NCI-H146 treated with DMSO at 0.1 percent for 48 hours (cell line): ENCODE data around the gene TBC1D10B.

Experiments
- DNase-seq: peaks from one replicate; lab custom pipeline; 2025; ENCODE audit not compliant: unreplicated experiment; lab: John Stamatoyannopoulos, UW

The TBC1D10B gene, protein sequence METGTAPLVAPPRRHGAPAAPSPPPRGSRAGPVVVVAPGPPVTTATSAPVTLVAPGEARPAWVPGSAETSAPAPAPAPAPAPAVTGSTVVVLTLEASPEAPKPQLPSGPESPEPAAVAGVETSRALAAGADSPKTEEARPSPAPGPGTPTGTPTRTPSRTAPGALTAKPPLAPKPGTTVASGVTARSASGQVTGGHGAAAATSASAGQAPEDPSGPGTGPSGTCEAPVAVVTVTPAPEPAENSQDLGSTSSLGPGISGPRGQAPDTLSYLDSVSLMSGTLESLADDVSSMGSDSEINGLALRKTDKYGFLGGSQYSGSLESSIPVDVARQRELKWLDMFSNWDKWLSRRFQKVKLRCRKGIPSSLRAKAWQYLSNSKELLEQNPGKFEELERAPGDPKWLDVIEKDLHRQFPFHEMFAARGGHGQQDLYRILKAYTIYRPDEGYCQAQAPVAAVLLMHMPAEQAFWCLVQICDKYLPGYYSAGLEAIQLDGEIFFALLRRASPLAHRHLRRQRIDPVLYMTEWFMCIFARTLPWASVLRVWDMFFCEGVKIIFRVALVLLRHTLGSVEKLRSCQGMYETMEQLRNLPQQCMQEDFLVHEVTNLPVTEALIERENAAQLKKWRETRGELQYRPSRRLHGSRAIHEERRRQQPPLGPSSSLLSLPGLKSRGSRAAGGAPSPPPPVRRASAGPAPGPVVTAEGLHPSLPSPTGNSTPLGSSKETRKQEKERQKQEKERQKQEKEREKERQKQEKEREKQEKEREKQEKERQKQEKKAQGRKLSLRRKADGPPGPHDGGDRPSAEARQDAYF

DNA sequence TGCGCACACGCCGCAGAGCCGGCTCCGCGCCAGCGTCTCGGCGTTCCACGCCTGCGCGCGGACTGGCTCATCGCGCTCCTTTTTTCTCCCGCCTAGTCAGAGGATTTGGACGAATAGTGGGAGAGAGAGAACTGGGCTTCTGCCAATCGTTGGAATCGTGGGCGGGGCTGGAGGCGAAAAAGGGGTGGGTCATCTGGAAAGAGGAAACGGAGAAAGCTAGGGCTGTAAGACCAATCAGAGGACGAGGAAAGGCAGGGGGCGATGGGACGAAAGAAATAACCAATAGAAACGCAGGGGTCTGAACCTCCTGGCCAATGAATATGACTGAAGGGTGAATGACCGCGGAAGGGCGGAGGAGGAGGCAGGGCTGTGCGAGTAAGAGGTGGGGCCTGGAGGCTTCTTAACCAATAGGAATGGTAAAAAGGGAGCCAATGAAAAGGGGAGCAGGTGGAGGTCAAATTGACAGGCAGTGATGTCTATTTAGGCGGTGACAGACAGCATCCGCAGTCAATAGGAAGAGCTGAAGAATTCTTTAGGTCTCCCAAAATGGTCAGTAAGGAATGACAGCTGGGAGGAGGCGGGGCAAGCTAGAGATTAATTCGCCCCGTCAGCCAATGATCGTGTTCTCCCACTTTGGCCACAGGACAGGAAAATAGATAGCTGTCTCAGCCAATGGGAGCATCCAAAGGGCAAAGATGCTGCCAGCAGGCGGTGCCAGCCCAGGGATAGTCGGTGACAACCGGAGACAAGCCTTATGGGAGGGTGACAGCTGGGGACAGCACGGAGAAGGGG is at the start of gene TBC1D10B:
Gene TBC1D10B (minus strand): TSS at position 39 of the 792 bp plus-strand sequence. CDS start 311 bp downstream, outside the sequence.
- DNase-seq = peak; percentile 100

DNA sequence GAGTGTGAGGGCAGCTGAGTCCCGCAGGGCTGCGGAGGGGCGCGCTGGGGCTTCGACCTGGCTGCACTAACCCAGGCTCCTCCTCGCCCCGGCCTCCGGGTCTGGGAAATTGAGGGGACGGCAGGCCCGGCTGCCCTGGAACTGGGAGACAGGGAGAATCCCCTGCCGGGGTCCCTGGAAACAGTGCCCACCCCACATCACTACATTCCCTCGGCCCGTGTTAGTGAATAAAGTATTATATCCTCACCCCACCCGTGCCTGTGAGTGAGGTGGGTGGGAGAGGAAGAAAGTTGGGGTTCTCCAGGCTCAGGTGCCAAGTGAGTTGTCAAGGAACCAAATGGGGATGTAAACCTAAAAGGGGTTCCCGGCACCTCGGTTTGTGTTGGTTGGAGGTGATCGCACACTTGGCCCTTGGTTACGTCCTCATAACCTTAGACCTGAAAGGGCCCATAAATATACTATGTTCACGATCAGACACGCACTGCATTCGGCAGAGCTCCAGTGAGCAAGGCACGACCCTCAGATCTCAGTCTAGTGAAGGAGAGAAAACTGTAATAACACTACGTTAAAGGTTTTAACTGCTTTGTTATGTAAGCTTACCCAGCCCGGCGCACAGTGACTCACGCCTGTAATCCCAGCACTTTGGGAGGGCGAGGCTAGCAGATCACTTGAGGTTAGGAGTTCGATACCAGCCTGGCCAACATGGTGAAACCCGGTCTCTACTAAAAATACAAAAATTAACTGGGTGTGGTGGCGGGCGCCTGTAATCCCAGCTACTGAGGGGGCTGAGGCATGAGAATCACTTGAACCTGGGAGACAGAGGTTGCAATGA is 48.3 kb upstream of the TBC1D10B start:
- DNase-seq = no peak

DNA sequence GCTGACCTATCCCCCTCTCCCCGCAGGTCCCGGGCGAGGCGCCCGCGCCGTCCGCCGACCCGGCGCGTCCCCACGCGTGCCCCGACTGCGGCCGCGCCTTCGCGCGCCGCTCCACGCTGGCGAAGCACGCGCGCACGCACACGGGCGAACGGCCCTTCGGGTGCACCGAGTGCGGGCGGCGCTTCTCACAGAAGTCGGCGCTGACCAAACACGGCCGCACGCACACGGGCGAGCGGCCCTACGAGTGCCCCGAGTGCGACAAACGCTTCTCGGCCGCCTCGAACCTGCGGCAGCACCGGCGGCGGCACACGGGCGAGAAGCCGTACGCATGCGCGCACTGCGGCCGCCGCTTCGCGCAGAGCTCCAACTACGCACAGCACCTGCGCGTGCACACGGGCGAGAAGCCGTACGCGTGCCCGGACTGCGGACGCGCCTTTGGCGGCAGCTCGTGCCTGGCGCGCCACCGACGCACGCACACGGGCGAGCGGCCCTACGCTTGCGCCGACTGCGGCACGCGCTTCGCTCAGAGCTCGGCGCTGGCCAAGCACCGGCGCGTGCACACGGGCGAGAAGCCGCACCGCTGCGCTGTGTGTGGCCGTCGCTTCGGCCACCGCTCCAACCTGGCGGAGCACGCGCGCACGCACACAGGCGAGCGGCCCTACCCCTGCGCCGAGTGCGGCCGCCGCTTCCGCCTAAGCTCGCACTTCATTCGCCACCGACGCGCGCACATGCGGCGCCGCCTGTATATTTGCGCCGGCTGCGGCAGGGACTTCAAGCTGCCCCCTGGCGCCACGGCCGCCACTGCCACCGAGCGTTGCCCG is 47.4 kb upstream of the TBC1D10B start:
- DNase-seq = peak; percentile 86

DNA sequence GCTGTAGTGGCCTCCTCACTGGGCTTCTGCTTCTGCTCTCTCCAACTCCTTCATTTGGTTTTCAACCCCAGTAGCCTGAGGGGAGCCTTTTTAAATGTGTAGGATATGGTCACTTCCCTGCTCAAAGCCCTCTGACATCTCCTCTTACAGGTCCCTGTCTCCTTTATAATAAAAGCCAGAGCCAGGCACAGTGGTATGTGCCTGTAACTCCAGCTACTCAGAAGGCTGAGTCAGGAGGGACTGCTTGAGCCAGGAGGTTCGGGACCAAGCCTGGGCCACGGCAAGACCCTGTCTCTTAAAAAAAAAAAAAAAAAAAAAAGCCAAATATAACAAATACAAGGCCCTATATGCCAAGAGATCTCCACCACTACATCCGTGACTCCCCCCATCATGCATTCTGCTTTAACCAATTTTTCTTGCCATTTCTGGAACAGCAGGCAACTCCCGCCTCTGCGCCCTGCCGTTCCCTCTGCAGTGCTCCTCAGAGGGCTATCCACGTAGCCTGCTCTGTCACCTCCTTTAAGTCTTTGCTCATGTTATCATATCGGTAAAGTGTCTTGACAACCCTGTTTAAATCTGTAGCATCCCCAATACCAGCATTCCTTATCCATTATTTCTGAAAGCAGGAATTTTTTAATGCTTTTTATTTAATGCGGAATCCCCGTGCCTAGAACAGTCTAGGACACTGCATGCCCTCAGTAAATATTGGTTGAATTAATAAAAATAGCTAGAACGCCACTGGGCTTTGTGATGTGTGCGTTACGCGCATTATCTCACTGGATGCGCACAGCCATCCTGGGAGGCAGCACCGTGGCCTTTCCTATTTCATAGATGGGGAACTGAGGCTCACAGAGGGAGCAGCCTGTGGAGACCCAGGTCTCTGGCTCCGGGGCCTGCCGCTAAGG is 46.6 kb upstream of the TBC1D10B start:
- DNase-seq = no peak

DNA sequence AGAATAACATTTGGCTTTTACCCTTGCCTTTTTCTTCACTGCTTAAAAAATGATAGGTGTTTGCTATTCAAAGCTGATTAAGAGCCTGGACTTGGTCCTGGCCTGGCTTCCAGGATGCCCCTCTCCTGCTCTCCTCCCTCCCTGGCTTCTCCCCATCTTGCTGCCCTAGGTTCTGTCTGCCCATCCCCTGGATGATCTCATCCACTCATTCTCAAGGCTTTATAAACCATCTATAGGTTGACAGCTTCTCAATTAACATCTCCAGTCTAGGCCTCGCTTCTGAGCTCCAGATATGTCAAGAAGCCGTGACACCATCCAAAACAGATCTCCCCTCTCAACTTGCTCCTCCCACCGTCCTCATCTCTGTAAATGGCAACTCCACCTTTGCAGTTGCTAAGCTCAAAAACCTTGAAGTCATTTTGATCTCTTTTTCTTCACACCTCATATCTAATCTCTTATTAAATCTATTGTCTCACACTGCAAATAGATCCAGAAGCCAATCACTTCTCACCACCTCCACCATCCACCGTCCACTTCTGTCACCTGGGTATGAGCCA is 45.8 kb upstream of the TBC1D10B start:
- DNase-seq = no peak

DNA sequence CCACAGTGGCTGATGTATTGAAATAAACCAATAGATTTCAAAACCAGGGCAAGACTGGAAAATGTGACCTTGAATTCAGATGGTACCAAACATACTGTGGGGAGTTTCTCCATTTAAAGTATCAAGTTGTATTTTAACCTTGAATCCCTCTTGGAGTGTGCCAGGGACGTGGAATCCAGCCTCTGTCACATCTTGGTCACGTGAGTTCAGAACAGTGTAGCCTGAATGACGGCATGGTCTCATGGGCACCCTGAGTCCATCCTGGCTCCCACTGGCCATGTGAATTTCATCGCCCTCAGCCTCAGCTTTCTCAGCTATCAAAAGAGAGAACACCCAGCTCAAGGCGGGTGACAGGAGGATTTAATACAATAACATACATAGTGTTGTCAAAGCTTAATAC is 43.9 kb upstream of the TBC1D10B start:
- DNase-seq = no peak

DNA sequence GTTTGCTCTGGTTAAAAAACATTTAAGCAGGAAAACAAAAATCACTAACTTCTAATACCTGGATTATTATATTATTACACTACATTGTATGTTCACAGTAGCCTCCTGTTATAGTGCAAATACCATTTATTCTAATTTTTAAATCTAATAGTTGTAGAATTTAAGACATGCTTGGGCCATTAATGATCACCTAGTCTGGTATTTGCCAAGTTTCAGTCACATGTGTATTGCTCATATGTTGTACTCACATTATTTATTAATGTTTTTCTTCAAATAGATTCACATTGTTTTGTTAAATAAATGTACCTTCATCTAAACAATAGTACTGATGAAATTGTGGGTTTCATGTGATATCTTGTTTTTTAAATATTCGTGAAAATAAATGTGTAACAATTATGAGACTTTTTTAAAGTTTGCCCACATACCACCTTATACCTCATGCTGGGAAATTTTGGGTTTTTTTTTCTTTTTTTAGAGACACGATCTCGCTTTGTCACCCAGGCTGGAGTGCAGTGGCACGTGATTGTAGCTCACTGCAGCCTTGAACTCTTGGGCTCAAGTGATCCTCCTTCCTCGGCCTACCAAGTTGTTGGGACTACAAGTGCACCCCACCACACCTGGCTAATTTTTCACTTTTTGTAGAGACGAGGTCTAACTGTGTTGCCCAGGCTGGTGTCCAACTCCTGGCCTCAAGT is 43.0 kb upstream of the TBC1D10B start:
- no peak for DNase-seq

DNA sequence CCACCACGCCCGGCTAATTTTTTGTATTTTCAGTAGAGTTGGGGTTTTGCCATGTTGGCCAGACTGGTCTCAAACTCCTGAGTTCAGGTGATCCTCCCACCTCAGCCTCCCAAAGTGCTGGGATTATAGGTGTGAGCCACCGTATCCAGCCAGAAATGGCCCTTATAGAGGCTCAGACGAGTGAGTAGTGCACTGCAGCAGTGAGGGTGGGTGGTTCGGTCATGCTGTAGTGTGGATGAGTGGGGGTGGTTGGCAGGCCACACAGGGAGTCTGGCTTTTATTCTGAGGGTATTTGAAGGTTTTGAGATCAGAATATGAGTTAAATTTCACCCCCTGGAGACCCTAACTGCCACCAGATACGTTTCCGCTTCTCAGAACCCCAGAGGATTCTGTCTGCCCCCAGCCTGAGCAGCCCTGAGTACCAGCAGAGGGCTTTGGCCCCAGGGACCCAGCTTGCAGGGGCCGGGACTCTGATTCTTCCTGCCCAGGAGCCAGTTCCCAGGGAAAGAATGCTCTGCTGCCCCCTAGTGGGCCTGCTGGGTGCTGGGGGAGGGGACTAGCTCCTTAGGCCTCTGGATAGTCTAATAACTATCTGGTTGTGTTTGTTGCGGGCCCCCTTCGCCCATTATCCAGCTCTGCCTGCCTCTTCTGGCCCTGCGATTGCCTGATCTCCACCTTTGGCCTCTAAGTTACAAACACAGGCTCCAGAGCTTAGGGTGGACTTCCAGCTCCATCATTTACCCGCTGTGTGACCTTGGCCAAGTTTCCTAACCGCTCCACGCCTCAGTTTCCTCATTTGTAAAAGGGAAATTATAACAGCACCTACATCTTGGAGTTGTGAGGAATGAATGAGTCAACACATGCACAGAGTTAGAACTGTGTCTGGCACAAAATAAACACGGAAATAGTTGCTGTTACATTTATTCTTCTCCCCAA is 39.1 kb upstream of the TBC1D10B start:
- peak; percentile 83 for DNase-seq

DNA sequence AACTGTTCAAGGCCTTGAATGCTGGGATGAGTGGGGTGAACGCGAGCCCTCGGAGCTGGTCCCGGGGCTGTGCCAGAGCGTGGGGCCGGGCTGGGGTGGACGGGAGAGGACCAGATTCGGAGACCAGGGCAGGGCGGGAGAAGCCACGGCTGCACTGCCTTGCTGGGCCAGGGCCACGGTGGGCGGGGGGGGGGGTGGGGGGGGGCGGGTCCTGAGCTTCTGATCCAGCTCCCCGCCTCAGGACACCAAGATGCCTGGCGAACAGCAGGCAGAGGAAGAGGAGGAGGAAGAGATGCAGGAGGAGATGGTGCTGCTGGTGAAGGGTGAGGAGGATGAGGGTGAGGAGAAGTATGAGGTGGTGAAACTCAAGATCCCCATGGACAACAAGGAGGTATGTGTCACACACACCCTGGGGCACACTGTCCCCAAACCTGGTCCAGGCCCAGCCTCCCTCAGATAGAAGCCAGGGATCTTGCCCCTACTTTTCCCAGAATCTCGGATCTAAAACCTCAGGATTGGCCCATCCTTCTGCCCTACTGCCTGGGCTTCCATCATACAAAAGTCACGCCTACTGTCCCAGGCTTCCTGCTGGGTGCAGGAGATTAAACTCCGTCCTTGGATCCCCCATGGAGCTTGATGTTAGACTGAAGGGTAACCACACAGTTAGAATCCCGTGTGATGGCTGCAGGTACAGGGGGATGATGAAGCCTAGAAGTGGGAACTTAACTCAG is 37.7 kb upstream of the TBC1D10B start:
- no peak for DNase-seq

DNA sequence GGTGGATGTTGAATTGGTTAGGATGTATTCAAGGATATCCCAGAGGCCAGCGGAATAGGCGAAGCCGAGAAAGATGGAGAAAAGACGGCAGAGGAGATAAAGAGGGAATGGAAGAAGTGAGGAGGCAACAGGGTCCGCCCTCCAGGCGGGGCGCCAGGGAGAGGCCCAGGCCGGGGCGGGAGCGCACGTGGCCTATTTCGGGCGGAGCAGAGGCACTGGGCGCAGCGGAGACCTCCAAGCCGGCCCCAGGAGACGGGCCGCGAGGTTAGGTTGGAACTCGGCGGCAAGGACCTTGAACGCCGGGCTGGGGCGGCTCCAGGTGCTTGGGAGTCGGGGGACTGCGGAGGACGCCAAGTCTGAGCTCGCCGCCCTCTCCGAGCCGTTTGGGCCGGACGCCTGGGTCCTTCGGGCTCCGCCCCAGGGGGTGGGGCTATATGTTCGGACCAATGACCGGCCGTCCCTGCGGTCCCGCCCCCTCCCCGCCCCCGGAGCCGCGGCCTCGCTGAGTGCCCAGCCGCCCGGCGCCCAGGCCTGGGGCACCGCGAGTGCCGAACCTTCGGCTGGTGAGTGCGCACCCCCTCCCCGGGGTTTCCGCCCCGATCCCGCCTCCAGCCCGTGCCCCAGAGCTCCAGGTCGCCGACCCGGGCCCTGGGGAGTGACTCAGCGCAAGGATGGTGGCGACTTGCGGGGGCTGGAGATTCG is 37.0 kb upstream of the TBC1D10B start, which contains the start of gene ZNF771:
Gene ZNF771 (plus strand): TSS at position 505 of the 702 bp plus-strand sequence. CDS start 448 bp downstream, outside the sequence.
- DNase-seq = peak; percentile 81

DNA sequence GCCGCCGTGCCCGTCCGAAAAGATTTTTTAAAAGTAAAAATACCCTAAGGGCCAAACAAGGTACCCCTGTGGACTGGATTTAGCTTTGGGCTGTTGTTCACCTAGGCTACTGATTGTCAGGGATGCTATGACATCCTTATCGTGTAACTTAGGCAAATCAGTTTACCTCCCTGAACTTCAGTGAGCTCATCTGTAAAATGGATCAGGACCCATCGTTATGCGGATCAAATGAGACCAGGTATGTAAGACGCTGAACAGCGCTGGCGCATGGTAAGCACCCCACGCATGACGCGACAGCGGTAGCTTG is 36.5 kb upstream of the TBC1D10B start:
- DNase-seq = no peak

DNA sequence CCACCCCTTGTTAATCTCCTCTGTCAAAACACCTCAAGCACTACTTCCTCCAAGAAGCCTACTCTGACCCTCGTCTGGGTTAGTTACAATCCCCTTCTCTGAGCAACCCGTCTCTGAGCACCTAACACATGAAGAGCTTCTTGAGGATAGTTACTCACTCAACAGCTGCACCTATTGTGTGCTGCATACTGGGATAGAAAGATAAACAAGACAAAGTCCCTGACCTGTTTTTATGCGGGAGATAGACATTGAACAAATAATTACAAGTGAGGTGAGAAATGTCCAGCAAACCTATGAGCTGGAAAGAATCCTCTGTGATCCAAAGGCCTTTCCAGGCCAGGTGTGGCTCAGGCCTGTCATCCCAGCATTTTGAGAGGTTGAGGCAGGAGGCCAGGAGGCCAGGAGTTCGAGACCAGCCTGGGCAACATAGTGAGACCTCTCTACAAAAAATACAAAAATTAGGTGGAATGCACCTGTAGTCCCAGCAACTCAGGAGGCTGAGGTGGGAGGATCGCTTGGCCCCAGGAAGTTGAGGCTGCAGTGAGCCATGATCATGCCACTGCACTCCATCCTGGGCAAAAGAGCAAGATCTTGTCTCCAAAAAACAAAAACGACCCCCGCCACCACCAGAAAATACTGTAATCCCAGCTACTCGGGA is 31.6 kb upstream of the TBC1D10B start:
- DNase-seq = no peak

DNA sequence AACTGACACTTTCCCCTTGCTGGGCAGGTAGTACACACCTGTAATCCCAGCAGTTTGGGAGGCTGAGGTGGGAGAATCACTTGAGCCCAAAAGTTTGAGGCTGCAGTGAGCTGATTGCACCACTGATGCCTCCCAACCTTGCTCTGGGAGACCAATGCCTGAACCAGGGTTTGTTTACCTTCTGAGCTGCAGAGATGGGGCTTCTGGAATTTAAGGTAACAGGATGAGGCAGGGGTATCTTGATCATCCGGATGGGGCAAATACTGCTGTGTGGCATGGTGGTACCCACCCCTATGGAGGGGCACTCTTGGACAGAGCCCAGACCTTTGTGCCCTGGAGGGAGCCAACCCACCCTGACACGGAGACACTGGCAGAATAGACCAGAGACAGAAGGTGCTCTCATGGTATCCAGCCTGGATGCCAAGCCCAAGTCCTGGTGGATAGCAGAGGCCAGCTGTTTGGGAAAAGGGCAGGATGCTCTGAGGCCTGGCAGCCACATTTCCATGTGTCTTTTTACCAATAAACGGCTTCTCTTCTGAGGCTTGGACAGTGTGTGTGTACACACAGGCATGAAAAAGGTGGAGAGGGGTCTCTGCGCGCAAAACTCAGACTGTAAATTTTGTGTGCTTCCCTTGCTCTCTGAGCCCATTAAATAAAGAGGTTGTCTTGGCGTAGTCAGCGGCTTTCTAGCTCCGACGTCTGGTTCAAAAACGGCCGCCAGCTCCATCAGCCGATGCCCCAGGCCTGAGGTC is 29.3 kb upstream of the TBC1D10B start:
- no peak for DNase-seq
